HT-29 (cell line): Measurements from ENCODE around the gene GOLPH3. TPM values are rescaled to one million over a fixed set of nuclear protein-coding genes. Genes with fewer than 3 reads are reported as not detected.

Experiments
- DNase-seq: peaks from one replicate; pipeline ENCODE4 v3.0.0-alpha.2; 2015; ENCODE audit warnings: low spot score
- small RNA-seq: library from RNA; depleted of rRNA; stranded (forward); fragments of <200 nt; gene quantifications from one replicate; pipeline ENCODE3, GENCODE V24; 2014
- total RNA-seq: library from RNA; depleted of rRNA; stranded (reverse); fragments of >200 nt; shearing (Covaris generic); gene quantifications from 2 replicates; pipeline ENCODE4 v1.2.3, GENCODE V29; 2014; rRNA removed

Gene GOLPH3
- total RNA-seq, 1 experiment from 2014 or later, result 132 TPM

GRCh38 chr5:32076699-32077695, 97.1 kb downstream of the GOLPH3 start:
- DNase-seq, result peak; percentile 81

Small RNA genes within 50 kb of the gene (small RNA-seq; reads per million reads assigned to genes)
- gene RF00019, result not detected

Other genes starting within 250 kb of the GOLPH3 start
- 10.4 and 13.1 TPM in 2 replicates for gene MTMR12, start 138.6 kb upstream of the GOLPH3 start, total RNA-seq